Breast epithelium (tissue), 4 donors: Measurements from ENCODE around the gene CCPG1. TPM values are rescaled to one million over a fixed set of nuclear protein-coding genes. Genes with fewer than 3 reads are reported as not detected.
A peak's percentile ranks its signal among the peaks of the same experiment; 100 is the strongest.
"Not testable (repeated sequence)": the region's sequence is repeated elsewhere in the genome, so short reads cannot be mapped to it uniquely, and the experiment has no call there.

Experiments used
- DNase-seq, 2 donors: peaks; one replicate each; pipeline ENCODE4 v3.0.0-alpha.2; 2019; ENCODE audit warnings: low spot score in 2 of 2
- H3K27ac ChIP-seq, 2 donors: fragments of 200-600 bp; sonication (generic) in 1 of 2; one replicate each; pipeline ENCODE4 v1.5.1; 2016 to 2019; ENCODE audit warnings: mild to moderate bottlenecking in 1 of 2
- H3K27me3 ChIP-seq, 2 donors: fragments of 200-600 bp; sonication (generic) in 1 of 2; one replicate each; pipeline versions ENCODE4 v1.5.1 to v1.6.0; 2017 to 2019; ENCODE audit warnings: control low read depth in 1 of 2, mild to moderate bottlenecking in 1 of 2
- H3K36me3 ChIP-seq: fragments of 200-600 bp; one replicate; pipeline ENCODE4 v1.5.1; 2019
- H3K4me1 ChIP-seq, 2 donors: fragments of 200-600 bp; sonication (generic); one replicate each; pipeline ENCODE4 v1.5.1; 2016 to 2019; ENCODE audit warnings: control low read depth in 1 of 2
- H3K4me3 ChIP-seq, 3 donors: fragments of 200-600 bp; sonication (generic); 1 replicate in 2 of 3; 2 replicates in 1 of 3; pipeline ENCODE4 v1.5.1; 2016 to 2019; ENCODE audit warnings: mild to moderate bottlenecking in 3 of 3, moderate library complexity in 2 of 3
- H3K9me3 ChIP-seq, 2 donors: fragments of 200-600 bp; sonication (generic) in 1 of 2; one replicate each; pipeline ENCODE4 v1.5.1; 2016 to 2019; ENCODE audit warnings: control low read depth in 1 of 2
- CTCF ChIP-seq, 3 donors: fragments of 450-650 bp; IDR thresholded peaks; one replicate each; pipeline ENCODE4 v1.5.1; 2016 to 2017; ENCODE audit warnings: antibody characterized with exemption in 3 of 3, mild to moderate bottlenecking in 3 of 3, moderate library complexity in 3 of 3
- POLR2A ChIP-seq: fragments of 450-650 bp; IDR thresholded peaks from one replicate; pipeline ENCODE4 v1.6.1; 2016; ENCODE audit warnings: antibody characterized with exemption, mild to moderate bottlenecking, moderate library complexity
- POLR2AphosphoS5 ChIP-seq, 3 donors: sonication (generic); formaldehyde crosslinking; IDR thresholded peaks; one replicate each; pipeline ENCODE4 v1.6.1; 2017; ENCODE audit warnings: antibody characterized with exemption in 3 of 3
- intact Hi-C: fragments of 100-400 bp; cut with DNase I; formaldehyde crosslinking; loops from one replicate; pipeline ENCODE4 v1.15.1; 2023; ENCODE audit warnings: low total_unique reads
- total RNA-seq, 3 donors: library from RNA; depleted of rRNA; stranded (reverse); fragments of >200 nt; gene quantifications; one replicate each; pipeline ENCODE4 v1.1.0, GENCODE V29; 2016

Gene CCPG1
- total RNA-seq, 3 donors from 2014 or later: 65.9 to 82.8 (median 74.9) TPM

GRCh38 chr15:55434989-55435825, 27.0 kb upstream of the CCPG1 start:
- Histone ChIP-seq H3K4me3 (no peak overlapping the region), H3K4me1 (no peaks in the 10 kb centered on the region), H3K27ac (no peak overlapping the region), H3K27me3 (no peaks in the 10 kb centered on the region), H3K9me3 (no peaks in the 10 kb centered on the region), H3K36me3 (no peaks in the 10 kb centered on the region)
- intact Hi-C loops: no loop called here
- no peak for TF ChIP-seq POLR2A
- TF ChIP-seq CTCF (IDR thresholded peaks at IDR 0.05): peak in 2 of 3 donors; percentile 35 to 38
- no peak for TF ChIP-seq POLR2AphosphoS5 (IDR thresholded peaks at IDR 0.05)
- DNase-seq: no peak

GRCh38 chr15:55422089-55422488, 13.9 kb upstream of the CCPG1 start:
- Histone ChIP-seq H3K4me3 (no peak overlapping the region), H3K27ac (no peak overlapping the region), H3K36me3 (no peaks in the 10 kb centered on the region), H3K4me1 (no peaks in the 10 kb centered on the region), H3K9me3 (no peaks in the 10 kb centered on the region), H3K27me3 (no peaks in the 10 kb centered on the region)
- no peak for DNase-seq
- intact Hi-C loops: no loop called here
- no peak for TF ChIP-seq POLR2A
- no peak for TF ChIP-seq CTCF (IDR thresholded peaks at IDR 0.05)
- no peak for TF ChIP-seq POLR2AphosphoS5 (IDR thresholded peaks at IDR 0.05)

DNA sequence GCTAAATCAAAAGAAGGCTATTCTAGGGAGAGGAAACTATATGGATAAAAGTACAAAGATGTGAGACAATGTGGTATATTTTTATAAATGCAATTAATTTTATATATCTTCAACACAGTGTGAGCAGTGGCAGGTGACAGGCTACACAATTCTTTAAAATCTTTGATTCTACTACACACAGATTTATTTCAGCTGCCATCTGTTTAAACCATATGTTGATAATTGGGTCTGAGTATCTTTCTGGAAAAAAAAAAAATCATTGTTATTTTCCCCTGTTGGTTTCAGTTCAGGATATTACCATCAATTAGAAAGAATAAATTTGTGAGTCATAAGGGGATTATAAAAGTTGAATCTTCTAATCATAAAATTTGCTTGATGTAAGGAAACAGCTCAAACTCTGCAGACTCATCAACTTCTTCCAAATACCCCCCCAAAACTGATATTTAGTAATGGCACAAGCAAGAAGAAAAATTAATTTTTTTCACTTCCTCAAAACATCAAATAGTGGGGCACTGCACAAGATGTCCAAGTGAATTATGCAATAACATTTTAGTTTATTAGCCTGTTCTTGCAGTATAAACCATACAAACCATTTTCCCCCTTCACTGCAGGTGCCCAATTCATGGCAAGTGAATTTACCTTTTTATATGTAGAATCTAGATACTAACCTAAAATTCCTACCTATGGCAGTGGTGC, 12.2 kb upstream of the CCPG1 start:
- TF ChIP-seq CTCF (IDR thresholded peaks at IDR 0.05): no peak
- no peak for TF ChIP-seq POLR2A
- no peak for TF ChIP-seq POLR2AphosphoS5 (IDR thresholded peaks at IDR 0.05)
- Histone ChIP-seq H3K9me3 (no peaks in the 10 kb centered on the region), H3K4me1 (no peaks in the 10 kb centered on the region), H3K27me3 (no peaks in the 10 kb centered on the region), H3K27ac (no peak overlapping the region), H3K4me3 (no peak overlapping the region), H3K36me3 (no peaks in the 10 kb centered on the region)
- no peak for DNase-seq
- intact Hi-C loops: no loop called here

DNA sequence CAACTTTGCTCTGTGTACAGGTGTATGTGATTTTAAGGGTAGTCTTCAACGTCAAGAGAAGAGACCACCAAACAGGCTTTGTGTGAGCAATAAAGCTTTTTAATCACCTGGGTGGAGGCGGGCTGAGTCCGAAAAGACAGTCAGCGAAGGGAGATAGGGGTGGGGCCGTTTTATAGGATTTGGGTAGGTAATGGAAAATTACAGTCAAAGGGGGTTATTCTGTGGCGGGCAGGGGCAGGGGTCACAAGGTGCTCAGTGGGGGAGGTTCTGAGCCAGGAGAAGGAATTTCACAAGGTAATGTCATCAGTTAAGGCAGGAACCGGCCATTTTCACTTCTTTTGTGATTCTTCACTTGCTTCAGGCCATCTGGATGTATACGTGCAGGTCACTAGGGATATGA, 9.5 kb upstream of the CCPG1 start:
- H3K4me3 ChIP-seq, DNase-seq, H3K9me3 ChIP-seq, H3K4me1 ChIP-seq, H3K27ac ChIP-seq, H3K36me3 ChIP-seq, H3K27me3 ChIP-seq, intact Hi-C loops: not testable (repeated sequence)

- H3K27ac ChIP-seq: peak overlapping the region; percentile 91 to 95
- H3K9me3 ChIP-seq, H3K4me1 ChIP-seq, H3K27me3 ChIP-seq, intact Hi-C loops, H3K36me3 ChIP-seq, DNase-seq: not testable (repeated sequence)
- peak overlapping the region; percentile 55 to 84 (median 83) for H3K4me3 ChIP-seq
These were observed 817 bp upstream of the CCPG1 start for GRCh38 chr15:55408976-55409375.

DNA sequence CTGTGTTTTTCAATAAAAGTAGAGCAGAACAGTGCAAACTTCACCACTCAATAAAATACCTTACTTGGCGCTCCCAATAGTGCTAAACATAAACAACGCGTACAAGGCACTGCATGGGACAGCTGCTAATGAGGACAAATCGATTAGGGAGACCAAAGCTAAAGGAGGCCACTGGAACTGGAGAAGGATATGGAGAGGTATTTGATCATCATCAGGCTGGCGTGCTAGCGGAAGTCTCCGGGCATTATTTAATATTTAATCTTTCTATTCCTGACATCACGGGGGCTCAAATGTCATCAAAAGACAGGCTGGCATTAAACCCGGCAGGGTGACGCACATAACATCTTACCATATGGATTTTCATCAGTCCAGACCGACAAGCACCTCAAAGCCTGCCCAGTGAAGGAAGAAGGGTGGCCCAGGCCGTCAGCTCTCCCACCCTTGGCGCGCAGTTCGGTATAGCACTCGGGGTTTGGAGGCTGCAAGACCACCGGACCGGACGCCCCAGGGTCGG, 604 bp downstream of the CCPG1 start:
- TF ChIP-seq POLR2A: no peak
- TF ChIP-seq POLR2AphosphoS5 (IDR thresholded peaks at IDR 0.05): no peak
- no peak for TF ChIP-seq CTCF (IDR thresholded peaks at IDR 0.05)

More for the DNA sequence above, 604 bp downstream of the CCPG1 start:
- intact Hi-C loops: no loop called here
- H3K27me3 ChIP-seq: no peaks in the 10 kb centered on the region
- H3K4me1 ChIP-seq: no peaks in the 10 kb centered on the region
- DNase-seq: no peak
- peak overlapping the region; percentile 55 to 84 (median 83) for H3K4me3 ChIP-seq
- no peaks in the 10 kb centered on the region for H3K36me3 ChIP-seq
- H3K27ac ChIP-seq: peak overlapping the region; percentile 91 to 95
- H3K9me3 ChIP-seq: no peaks in the 10 kb centered on the region
